GM18867 (cell line): ENCODE data around the gene PCDH10.
A peak's percentile ranks its signal among the peaks of the same experiment; 100 is the strongest.

ENCODE experiments used
- ATAC-seq: cut with Tn5 transposase; IDR thresholded peaks from one replicate; pipeline ENCODE4 v1.9.1; 2021; ENCODE audit warnings: mild to moderate bottlenecking, moderate library complexity; ENCODE audit not compliant: unreplicated experiment

The PCDH10 gene, protein sequence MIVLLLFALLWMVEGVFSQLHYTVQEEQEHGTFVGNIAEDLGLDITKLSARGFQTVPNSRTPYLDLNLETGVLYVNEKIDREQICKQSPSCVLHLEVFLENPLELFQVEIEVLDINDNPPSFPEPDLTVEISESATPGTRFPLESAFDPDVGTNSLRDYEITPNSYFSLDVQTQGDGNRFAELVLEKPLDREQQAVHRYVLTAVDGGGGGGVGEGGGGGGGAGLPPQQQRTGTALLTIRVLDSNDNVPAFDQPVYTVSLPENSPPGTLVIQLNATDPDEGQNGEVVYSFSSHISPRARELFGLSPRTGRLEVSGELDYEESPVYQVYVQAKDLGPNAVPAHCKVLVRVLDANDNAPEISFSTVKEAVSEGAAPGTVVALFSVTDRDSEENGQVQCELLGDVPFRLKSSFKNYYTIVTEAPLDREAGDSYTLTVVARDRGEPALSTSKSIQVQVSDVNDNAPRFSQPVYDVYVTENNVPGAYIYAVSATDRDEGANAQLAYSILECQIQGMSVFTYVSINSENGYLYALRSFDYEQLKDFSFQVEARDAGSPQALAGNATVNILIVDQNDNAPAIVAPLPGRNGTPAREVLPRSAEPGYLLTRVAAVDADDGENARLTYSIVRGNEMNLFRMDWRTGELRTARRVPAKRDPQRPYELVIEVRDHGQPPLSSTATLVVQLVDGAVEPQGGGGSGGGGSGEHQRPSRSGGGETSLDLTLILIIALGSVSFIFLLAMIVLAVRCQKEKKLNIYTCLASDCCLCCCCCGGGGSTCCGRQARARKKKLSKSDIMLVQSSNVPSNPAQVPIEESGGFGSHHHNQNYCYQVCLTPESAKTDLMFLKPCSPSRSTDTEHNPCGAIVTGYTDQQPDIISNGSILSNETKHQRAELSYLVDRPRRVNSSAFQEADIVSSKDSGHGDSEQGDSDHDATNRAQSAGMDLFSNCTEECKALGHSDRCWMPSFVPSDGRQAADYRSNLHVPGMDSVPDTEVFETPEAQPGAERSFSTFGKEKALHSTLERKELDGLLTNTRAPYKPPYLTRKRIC

DNA sequence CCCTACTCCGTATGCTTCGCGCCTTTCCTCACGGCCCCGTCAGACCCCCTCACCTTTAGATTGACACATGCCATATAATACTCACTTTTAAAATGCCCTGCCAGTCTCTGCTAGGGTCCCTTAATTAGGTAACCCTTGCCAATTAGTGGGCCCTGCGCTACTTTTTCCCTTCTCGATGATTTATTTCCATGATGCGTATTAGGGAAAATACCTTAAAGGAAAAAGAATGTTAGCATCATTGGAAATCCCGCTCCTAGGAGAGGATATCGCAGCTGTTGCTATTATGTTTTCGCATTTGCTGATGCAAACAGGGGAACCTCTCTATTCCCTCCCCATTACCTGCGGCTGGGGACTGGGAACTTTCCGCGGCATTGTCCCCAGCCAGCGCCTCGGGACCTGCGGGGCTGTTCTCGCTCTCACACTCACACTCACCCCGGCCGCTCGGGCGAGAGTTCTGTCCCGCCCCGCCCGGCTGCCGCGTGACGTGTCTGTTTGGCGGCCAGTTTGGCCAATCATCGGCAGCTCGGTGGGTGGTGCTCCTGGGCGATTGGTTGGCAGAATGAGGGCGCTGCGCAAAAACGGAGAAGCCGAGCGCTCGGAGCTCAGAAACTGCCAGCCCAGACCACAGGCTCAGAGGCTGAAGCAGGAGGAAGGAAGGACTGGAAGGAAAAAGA, at the start of gene PCDH10:
TSS of gene PCDH10 (plus strand) at position 605 of the 674 bp plus-strand sequence. CDS start 847 bp downstream, outside the sequence.
- ATAC-seq: no peak

DNA sequence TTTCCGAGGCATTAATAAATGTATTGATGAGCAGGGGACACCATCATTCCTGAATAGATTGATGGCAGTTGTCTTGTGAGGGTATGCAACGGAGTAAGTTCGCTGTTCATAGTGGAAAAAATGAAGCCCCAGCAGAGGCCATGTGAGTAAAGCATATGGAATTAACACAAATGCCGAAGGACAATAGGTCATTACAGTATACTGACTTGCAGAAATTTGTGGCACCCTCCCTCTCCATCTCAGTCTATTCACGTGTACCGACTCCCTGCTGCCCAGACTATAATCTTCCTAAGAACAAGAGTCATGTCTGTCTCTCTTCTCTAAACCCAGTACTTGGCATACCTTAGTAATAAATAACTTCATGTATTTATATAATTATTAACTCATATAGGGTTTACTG, 47.1 kb upstream of the PCDH10 start:
- ATAC-seq: no peak

GRCh38 chr4:133102612-133103409, 46.3 kb upstream of the PCDH10 start:
- no peak for ATAC-seq

DNA sequence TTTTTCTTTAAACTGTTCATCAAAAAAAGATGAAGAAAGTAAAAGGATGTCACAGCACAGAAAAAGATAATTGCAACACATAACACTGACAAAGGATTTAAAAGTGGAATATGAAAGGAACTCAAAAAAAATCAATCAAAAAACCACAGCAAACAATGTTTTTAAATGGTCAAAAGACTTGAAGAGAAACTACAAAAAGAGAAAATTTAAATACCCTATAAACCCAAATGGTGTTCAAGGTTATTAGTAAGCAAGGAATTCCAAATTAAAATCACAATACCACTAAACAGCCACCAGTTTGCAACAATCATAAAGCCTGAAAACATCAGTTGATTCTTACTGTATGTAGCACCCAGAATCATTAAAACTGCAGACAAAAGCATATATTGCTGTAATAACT, 36.5 kb upstream of the PCDH10 start:
- ATAC-seq: no peak

GRCh38 chr4:133124746-133125145, 24.3 kb upstream of the PCDH10 start:
- ATAC-seq: no peak

DNA sequence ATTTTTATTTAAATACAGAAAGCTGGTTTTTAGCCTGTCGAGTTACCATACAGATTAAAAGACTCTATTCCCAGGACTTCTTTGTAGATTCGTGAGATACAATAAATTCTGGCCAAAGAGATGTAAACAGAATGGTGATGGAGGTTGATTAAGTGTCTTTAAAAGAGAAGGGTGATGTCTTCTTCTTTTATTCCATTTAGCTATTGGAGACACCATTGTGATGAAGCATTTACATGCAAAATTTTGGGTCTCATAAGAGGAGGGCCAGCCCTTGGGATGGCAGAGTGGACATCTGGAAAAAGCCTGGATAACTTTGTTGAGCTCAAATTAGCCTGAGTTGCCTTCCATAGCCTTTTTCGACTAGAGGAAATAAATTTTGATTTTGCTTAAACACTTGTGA, 21.6 kb upstream of the PCDH10 start:
- ATAC-seq: no peak

DNA sequence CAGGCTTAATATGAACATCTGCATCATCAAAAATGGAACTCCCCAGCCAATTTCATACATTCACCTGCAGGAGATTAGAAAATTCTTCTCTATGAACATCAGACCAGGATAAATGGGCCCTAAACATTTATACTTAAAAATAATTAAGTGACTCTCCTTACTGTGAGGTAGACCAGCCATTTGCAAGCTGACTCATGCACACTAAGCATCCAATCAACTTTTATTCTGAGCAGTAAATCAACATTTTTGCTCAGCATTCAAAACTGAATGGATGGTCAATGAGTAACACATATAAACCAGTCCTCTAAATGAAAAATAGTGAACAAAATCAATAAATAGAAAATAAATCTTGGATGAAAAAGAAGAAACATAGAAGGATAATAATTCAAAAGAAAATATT, 19.9 kb upstream of the PCDH10 start:
- no peak for ATAC-seq

DNA sequence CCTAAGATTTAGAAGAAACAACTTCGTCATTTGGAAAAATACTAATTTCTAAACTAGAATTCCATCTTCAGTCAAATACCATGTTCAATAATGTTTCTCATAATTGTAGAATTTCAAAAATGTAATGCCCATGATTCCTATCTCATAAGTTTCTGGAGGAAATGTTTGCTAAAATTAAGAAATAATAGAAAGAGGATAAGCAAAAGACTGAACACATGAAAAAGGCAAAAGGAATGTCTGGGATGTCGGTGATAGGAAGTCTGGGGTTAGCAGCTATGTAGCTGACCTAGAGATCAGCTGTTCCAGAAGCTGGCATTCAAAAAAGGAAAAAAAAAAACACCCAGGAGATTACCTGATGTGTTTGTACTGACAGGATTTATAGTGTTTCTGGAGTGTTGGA, 18.9 kb upstream of the PCDH10 start:
- no peak for ATAC-seq

GRCh38 chr4:133131829-133132460, 17.1 kb upstream of the PCDH10 start:
- no peak for ATAC-seq

DNA sequence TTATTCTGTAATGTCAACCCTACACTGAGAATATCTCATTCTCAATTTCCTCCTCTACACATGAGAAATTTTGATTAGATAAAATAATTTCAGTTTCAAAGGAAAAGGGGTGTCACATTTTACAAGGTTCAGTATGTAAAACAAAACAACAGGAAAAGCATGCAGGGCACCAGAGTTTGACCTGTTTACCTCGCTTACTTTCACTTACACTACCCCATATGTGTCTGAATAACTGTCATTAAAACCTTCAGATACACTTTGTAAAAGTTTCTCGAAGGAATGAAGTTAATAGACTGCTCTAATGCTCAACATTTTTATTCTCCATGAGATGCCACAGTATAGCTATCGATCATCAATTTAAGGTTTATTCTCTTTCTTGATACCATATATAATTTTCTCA, 12.3 kb upstream of the PCDH10 start:
- no peak for ATAC-seq

GRCh38 chr4:133137571-133137970, 11.5 kb upstream of the PCDH10 start:
- ATAC-seq: no peak

DNA sequence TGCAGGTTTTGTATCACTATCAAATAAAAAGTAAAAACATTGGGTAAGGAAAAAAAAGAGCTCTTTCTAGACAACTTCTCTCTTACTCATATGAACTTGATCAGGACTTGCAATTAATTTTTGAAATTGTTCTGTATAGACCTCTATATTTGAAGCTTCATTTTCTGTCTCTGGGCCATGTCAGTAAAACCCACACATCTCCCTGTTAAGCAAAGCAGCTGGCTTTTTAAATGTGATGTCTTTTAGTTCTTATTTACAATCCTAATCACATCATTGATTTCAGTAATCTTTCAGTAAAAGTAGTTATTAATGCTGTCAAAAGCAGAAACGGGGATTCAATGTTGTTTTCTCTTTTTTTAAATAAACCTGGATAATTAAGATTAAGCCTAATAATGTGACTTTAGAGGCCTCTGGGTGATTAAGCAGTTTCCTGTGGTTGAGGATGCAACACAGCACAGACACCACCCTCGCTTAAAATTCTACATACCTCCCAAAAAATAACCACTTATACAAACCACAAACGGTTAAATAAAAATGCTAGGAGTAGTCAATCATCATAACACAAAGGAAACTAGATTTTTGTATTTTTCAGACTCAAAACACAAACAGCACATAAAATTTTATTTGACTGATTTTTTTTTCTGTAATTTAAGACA, 5.2 kb upstream of the PCDH10 start:
- ATAC-seq: no peak

- ATAC-seq: no peak
These were observed 3.9 kb upstream of the PCDH10 start for GRCh38 chr4:133145241-133145640.

DNA sequence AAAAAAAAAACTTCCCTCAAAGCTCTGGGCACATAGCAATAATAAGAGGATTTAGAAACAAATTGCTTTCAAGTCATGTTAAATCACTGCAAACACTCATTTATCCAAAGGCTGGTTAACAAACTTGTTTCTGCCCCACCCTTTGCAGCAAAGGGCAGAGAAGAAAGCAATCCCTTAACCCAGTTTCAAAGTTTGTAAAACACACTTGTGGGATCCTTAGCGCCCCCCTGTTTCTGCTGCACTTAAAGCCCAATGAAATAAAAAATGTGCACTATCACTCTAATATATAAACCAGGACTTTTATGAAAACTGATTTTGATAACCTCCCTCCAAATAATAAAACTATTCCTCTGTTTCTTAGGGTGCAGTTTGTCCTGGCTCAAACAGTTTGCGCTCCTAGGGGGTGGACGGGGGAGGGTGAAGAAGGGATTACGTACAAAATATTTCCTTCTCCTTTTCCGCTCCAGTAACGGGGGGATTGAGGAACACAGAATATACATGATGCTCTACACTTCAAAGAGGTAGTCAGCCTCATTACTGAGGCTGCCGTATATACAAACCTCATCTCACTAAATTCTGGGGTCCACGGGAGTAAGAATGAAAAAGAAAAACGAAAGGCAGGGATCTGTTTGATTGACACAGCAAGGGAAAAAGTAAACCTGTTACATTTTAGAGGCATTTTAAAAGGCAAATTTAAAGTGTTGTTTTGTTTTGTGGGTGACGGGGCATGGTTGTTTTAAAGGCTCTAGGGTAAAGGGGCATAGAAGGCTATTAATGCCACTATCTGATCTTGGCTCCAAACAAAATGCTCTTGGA, 3.1 kb upstream of the PCDH10 start:
- ATAC-seq: no peak

GRCh38 chr4:133146574-133147241, 2.4 kb upstream of the PCDH10 start:
- ATAC-seq: peak; percentile 69

GRCh38 chr4:133147286-133147821, 1.7 kb upstream of the PCDH10 start:
- no peak for ATAC-seq

GRCh38 chr4:133147921-133148689, 989 bp upstream of the PCDH10 start:
- ATAC-seq: no peak
